HCT116 (cell line): ENCODE measurements around the gene CHRND.

Source experiments
- EZH2 ChIP-seq: fragments of 200-600 bp; sonication (generic); IDR thresholded peaks from 2 replicates; pipeline ENCODE4 v1.6.1; 2017; ENCODE audit warnings: antibody characterized with exemption, mixed run types
- EZH2phosphoT487 ChIP-seq: fragments of 200-600 bp; IDR thresholded peaks from 2 replicates; pipeline ENCODE4 v1.6.1; 2018; ENCODE audit warnings: antibody characterized with exemption, borderline replicate concordance
- JUND ChIP-seq: IDR thresholded peaks from 2 replicates; pipeline ENCODE4 v1.6.1; 2012
- MAX ChIP-seq: IDR thresholded peaks from 2 replicates; pipeline ENCODE4 v1.6.1; 2012
- POLR2A ChIP-seq: IDR thresholded peaks from 2 replicates; pipeline ENCODE4 v1.7.0; 2011; ENCODE audit warnings: borderline replicate concordance; ENCODE audit not compliant: insufficient read depth, insufficient read length; ENCODE audit errors: extremely low read depth
- POLR2AphosphoS5 ChIP-seq: IDR thresholded peaks from 2 replicates; pipeline ENCODE4 v1.6.1; 2011; ENCODE audit warnings: mild to moderate bottlenecking, low read depth, low read length, moderate library complexity
- RAD21 ChIP-seq: IDR thresholded peaks from 2 replicates; pipeline ENCODE4 v1.6.1; 2012; ENCODE audit warnings: low read depth, mild to moderate bottlenecking
- REST ChIP-seq: IDR thresholded peaks from 2 replicates; pipeline ENCODE4 v1.6.1; 2012; ENCODE audit warnings: low read depth
- SP1 ChIP-seq: IDR thresholded peaks from 2 replicates; pipeline ENCODE4 v1.6.1; 2012; ENCODE audit warnings: low read depth
- SRF ChIP-seq: IDR thresholded peaks from 2 replicates; pipeline ENCODE4 v1.6.1; 2012; ENCODE audit warnings: low read depth
- YY1 ChIP-seq: IDR thresholded peaks from 2 replicates; pipeline ENCODE4 v1.6.1; 2011; ENCODE audit warnings: low read length, low read depth, moderate library complexity, mild to moderate bottlenecking; ENCODE audit not compliant: insufficient replicate concordance; ENCODE audit errors: extremely low read depth
- ZFX ChIP-seq: fragments of 450-650 bp; IDR thresholded peaks from 2 replicates; pipeline ENCODE4 v1.6.1; 2017
- ZNF274 ChIP-seq: fragments of 200-500 bp; sonication (Bioruptor generic); IDR thresholded peaks from 2 replicates; pipeline ENCODE4 v1.6.1; 2014; ENCODE audit warnings: mild to moderate bottlenecking, low read depth, low read length, inconsistent platforms
- TF ChIP-seq, protein P1 (sequence below), 3 experiments: fragments of 200-600 bp in 1 of 3; sonication (generic) in 1 of 3; IDR thresholded peaks in 2 of 3; conservative IDR thresholded peaks in 1 of 3; 2 replicates each; pipeline ENCODE4 v1.5.1; 2012 to 2017; ENCODE audit warnings: low read depth in 2 of 3, low read length in 2 of 3, antibody characterized with exemption in 1 of 3, borderline replicate concordance in 1 of 3, control low read depth in 1 of 3, mild to moderate bottlenecking in 1 of 3, mixed read lengths in 1 of 3, mixed run types in 1 of 3, moderate library complexity in 1 of 3; ENCODE audit not compliant: insufficient read depth in 1 of 3

- TF ChIP-seq, protein P1, sequence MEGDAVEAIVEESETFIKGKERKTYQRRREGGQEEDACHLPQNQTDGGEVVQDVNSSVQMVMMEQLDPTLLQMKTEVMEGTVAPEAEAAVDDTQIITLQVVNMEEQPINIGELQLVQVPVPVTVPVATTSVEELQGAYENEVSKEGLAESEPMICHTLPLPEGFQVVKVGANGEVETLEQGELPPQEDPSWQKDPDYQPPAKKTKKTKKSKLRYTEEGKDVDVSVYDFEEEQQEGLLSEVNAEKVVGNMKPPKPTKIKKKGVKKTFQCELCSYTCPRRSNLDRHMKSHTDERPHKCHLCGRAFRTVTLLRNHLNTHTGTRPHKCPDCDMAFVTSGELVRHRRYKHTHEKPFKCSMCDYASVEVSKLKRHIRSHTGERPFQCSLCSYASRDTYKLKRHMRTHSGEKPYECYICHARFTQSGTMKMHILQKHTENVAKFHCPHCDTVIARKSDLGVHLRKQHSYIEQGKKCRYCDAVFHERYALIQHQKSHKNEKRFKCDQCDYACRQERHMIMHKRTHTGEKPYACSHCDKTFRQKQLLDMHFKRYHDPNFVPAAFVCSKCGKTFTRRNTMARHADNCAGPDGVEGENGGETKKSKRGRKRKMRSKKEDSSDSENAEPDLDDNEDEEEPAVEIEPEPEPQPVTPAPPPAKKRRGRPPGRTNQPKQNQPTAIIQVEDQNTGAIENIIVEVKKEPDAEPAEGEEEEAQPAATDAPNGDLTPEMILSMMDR (IDR thresholded peaks at IDR 0.05 in 2 of 3, conservative IDR thresholded peaks at IDR 0.05 in 1 of 3; ENCODE audit: borderline replicate concordance in 1 of 3, insufficient read depth in 1 of 3, low read depth in 2 of 3, low read length in 2 of 3): no peak
- no peak for TF ChIP-seq EZH2
- no peak for TF ChIP-seq POLR2AphosphoS5
- no peak for TF ChIP-seq POLR2A
- TF ChIP-seq ZFX: no peak
- no peak for TF ChIP-seq RAD21
- TF ChIP-seq JUND: no peak
- no peak for TF ChIP-seq SRF
- TF ChIP-seq EZH2phosphoT487: no peak
- TF ChIP-seq MAX: no peak
- TF ChIP-seq REST: no peak
- no peak for TF ChIP-seq ZNF274
- no peak for TF ChIP-seq YY1
- TF ChIP-seq SP1: no peak
Observed at GRCh38 chr2:232488721-232489300, 37.1 kb upstream of the CHRND start.
